ENCODE data around the gene ZNF775.

ZNF775 gene

DNA sequence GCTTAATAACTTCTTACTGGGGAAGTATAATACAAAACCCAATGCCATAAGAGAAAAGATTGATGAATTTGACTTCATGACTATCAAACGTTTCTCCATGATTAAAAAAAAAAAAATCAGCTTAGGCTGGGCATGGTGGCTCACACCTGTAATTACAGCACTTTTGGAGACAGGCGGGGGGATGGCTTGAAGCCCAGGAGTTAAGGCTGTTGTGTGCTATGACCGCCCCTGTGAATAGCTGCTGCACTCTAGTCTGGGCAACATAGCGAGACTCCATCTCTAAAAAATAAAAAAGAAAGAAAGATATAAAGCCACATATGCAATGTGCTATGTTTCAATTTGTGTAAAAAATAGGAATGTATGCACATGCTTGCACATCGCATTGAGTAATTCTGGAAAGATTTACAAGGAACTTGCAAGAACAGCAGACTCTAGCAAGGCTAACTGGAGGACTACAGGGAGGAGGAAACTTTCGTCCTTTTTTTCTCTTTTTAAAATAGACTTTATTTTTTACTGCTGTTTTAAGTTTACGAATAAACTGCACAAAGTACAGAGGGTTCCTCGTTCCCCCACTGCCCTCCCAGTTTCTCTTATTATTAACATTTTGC, 27.4 kb upstream of the ZNF775 start:
- FAIRE-seq: no peak

- FAIRE-seq: no peak
Measured at GRCh38 chr7:150355666-150356059, 23.5 kb upstream of the ZNF775 start.

GRCh38 chr7:150356265-150356897, 22.7 kb upstream of the ZNF775 start:
- FAIRE-seq: no peak

DNA sequence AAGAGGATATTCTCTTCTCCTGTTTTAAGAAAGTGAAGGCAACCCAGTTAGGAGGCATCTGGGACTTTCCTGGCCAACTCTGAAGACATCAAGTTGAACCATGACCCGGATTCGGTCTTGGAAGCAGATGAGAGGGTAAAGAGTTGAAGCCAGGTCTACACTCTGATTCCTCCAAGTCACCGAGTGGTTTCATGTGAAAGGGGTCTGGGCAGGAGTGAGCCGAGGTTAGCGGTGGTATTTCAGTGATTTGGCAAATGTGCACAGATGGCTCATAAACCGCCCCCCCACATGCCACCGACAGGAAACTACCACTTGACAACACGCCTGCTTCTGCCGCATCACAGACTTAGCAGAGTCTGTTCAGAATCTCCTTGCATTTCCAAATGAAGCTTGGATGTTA, 21.9 kb upstream of the ZNF775 start:
- no peak for FAIRE-seq

- FAIRE-seq: no peak
Measured at GRCh38 chr7:150357771-150358427, 21.2 kb upstream of the ZNF775 start.

- no peak for FAIRE-seq
Measured at GRCh38 chr7:150358433-150358832, 20.7 kb upstream of the ZNF775 start.

- no peak for FAIRE-seq
Measured at GRCh38 chr7:150358988-150359621, 20.0 kb upstream of the ZNF775 start.

DNA sequence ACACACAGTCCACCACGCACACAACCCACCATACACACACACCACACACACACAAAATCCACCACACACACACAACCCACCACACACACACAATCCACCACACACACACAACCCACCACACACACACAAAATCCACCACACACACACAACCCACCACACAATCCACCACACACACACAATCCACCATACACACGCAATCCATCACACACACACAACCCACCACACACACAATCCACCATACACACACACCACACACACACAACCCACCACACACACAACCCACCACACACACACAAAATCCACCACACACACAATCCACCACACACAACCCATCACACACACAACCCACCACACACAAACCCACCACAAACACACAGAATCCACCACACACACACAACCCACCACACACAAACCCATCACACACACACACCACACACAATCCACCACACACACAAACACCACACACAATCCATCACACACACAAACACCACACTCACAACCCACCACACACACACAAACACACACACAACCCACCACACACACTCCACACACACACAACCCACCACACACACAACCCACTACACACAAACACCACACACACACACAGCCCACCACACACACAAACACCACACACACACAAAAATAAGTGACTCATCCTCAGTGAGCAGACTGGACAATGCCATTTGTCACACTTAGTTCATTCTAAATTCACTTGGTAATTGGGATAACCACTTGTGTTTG, 19.3 kb upstream of the ZNF775 start:
- FAIRE-seq: no peak

DNA sequence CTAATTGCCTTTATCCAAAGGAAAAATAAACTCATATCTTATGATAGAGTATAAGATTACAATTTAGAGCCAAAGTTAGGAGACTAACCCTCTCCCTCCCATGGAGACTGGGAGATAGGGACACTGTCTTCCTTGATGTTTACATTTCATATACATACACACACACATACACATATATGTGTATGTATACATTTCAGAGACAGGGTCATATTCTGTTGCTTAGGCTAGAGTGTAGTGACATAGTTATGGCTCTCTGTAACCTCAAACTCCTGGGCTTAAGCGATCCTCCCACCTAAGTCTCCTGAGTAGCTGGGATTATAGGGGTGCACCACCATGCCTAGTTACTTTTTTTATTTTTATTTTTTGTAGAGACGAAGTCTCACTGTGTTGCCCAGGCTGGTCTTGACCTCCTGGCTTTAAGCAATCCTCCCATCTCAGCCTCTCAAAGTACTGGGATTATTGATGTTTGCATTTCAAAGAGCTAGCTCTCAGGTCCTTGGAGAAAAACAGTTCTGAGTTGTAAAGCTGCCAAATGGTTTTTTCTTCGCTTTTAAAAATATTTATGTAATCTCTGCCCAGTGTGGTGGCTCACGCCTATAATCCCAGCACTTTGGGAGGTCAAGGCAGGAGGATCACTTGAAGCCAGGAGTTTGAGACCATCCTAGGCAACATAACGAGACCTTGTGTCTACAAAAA, 18.6 kb upstream of the ZNF775 start:
- FAIRE-seq: no peak

DNA sequence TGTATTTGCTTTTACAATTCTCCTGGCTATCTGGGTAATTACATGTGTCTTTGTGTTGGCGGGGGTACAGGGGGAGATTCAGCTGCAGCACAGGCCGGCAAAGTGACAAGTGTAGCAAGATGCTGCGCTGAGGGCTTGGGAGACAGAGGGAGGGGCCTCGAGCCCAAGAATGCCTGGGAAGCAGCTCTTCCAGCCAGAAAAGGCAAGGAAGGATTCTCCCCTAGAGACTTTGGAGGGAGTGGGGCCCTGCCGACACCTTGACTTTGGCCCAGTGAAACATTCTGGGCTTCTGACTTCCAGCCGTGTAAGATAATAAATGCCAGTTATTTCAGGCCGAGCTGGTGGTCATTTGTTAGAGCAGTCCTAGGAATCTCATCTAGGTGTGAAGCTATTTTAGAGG, 17.7 kb upstream of the ZNF775 start:
- FAIRE-seq: no peak

DNA sequence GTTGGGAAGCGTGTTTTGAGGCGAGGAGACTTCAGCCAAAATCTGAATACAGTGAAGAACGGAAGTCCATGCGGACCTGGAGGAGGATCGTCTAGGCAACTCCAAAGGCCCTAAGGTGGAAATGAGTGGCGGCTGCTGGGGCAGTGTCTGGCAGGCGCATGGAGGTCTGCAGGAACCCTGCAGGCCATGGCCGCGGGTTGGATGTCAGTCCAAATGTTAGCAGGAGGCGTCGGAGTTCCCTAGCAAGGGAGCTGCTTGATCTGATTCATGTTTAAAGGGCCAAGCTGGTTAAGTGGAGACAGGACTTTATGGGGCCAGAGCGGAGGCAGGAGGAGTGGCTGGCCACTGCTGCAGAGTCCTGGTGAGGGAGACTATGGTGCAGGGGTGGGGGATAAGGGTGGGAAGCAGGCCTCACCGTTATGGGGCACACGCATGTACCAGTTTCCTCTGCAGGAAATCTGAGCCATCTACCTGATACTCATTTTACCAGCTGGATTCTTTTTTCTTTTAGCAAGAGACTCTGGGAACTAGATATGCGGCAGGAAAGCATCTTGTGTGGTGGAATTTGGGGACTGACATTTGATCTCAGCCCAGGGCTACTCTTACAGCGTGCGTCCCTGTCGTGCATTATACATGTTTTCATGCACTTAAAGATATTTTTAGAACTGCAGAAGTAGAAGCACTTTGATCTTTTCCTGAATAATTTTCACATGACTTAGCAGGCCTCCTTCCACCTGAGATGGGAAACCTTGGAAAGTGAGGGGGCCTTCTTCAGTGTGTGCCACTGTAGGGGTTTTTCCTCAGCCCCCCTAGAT, 17.1 kb upstream of the ZNF775 start:
- no peak for FAIRE-seq

DNA sequence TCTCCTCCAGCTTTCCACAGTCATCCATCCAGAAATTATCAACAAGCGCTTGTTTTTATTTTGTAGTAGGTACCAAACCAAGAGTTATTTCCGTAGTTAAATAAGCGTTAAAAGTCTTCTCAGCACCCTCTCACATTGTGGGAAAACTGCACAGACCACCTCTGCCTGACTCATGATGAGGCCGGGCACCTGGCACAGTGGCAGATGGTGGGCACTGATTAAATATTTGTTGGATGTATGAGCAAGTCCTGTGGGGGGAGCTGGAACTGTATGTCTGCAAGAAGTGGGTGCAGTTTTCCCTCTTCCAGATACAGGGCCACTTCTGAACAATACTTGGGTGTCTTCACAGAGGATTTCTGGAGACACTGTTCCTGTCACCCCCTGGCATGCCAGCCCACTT, 15.8 kb upstream of the ZNF775 start:
- FAIRE-seq: no peak

DNA sequence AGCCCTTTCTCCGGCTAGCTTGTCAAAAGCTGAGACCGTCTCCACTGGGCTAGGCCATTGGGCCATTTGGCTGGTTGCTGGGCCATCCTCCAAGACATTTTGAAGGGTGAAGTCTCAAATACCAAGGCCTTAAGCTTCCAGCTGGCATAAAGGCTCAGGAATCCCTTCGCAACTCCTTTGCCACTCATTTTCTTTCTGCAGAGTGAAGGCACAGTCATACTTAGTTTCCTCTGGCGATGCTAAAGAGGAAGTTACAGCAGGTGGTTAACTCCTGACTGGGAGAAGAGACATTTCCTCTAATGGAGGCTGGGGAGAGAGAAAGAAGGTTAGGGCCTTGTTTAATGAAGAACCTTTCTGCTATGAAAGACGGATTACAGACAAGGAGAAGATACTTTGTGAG, 15.3 kb upstream of the ZNF775 start:
- FAIRE-seq: no peak

- FAIRE-seq: no peak
Measured at GRCh38 chr7:150365194-150365593, 13.9 kb upstream of the ZNF775 start.

- FAIRE-seq: no peak
Measured at GRCh38 chr7:150365673-150366398, 13.3 kb upstream of the ZNF775 start.

DNA sequence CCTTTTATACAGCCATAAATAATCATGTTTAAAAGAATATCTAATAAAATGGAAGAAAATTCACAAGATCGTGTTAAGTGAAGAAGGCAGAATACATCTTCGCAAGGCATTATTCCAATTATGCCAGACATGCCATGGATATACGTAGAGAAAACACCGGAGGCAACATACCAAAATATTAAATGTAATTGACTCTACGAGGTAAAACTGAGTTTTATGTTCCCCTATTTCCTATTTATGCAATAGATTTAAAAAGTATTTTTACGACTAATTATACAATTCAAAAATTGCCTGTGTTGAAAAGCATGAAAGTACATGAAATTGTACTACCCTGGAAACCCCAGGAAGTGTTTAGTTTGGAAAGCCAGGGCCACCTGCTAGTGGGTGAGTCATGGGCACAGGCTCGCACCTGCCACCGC, 11.4 kb upstream of the ZNF775 start:
- no peak for FAIRE-seq

DNA sequence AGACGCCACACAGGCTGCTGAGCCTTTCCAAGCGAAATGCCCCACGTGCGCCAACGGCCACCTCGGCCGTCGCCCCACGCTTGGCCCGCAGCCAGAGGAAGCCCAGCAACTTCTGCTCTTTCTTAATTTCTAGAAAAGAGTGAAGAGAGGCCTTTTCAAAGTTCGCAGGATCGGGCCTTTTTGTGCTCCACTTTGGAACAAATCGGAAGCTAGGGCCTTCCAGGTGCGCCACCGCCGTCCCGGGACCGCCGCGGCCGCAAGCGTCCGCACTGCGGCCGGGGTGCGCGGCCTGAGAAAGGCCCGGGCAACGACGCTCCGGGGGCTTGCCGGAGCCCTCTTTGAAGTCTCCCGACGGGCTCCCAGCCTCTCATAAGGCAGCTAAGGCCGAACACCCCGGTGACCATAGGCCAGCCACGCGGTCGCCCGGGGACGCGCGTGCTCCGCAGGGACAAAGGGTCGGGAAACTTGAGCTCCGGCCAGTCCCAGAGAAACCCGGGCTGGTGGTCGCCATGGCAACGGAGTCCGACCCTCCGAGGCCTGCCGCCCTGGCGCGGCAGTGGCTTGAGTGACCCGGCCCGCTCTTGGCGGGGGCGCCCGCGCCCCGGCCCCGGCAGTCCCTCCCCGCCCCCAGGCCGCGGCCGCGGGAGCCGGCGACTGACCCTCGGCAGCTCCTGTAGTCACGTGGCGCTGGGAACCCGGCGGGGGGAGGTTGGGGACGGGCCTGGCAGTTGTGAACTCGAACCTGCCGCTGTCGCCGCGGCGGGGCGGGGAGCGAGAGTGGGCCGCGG, 10.8 kb upstream of the ZNF775 start, which contains the start of gene REPIN1:
TSS of gene REPIN1 (plus strand) at position 727 of the 788 bp plus-strand sequence. CDS start 890 bp downstream, outside the sequence.
- no peak for FAIRE-seq

DNA sequence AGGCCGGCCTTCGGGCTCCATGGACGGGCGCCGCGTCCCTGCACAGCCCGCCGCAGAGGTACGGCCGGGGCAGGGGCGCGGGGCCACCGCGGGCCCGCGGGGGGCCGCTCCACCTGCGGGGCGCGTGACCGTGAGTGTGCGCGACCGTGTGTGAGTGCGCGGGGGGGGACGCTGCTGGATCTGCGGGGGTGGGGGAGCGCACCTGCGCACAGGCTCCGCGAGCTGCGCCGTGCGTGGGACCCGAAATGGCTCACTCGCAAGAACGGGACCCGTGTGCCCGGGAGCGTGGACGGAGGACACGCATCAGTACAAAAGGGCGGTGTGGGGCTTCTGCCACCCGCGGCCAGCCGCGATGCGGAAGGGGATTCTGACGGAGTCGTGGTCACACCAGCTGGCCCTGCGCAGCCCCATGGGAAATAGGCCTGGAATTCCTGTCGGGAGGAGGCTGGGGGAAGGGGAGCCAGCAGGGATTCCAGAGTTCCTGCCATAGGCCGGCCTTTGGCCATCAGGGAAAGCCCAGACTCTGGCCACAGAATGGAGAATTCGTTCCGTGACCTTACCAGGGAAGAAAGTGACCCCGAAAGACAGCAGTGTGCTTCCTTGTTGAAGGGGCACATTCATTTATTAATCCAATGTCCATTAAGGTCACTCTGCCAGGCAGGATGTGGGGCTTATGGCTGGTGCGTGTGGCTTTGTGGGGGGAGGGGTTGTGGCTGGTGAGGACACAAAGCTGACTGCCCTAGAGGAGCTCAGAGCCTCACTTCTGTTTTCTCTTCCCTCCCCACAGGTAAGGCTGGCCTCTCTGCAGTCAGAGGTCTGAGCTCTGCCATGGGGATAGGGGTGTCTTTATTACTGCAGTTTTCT, 10.0 kb upstream of the ZNF775 start:
- FAIRE-seq: no peak
